Skeletal muscle tissue (tissue), 4 donors: ENCODE results near the gene HMCN1. TPM values are rescaled to one million over a fixed set of nuclear protein-coding genes. Genes with fewer than 3 reads are reported as not detected.

Experiments used
- H3K27ac ChIP-seq: one replicate; pipeline ENCODE4 v1.7.0; 2013; ENCODE audit warnings: mild to moderate bottlenecking, low read depth, low read length, inconsistent platforms
- H3K27me3 ChIP-seq, 3 donors: one replicate each; pipeline ENCODE4 v1.7.0; 2013; ENCODE audit warnings: low read length in 3 of 3; ENCODE audit not compliant: control insufficient read depth in 3 of 3, insufficient read depth in 3 of 3
- H3K36me3 ChIP-seq, 3 donors: one replicate each; pipeline ENCODE4 v1.7.0; 2013; ENCODE audit warnings: low read length in 3 of 3; ENCODE audit not compliant: control insufficient read depth in 3 of 3, insufficient read depth in 3 of 3
- H3K4me1 ChIP-seq, 3 donors: one replicate each; pipeline ENCODE4 v1.7.0; 2013; ENCODE audit warnings: low read length in 3 of 3, mild to moderate bottlenecking in 3 of 3; ENCODE audit not compliant: control insufficient read depth in 3 of 3, insufficient read depth in 3 of 3
- H3K4me3 ChIP-seq, 3 donors: one replicate each; pipeline ENCODE4 v1.7.0; 2013; ENCODE audit warnings: low read length in 3 of 3
- H3K9ac ChIP-seq, 3 donors: one replicate each; pipeline ENCODE4 v1.7.0; 2013; ENCODE audit warnings: low read length in 3 of 3, mild to moderate bottlenecking in 3 of 3, moderate library complexity in 2 of 3, low read depth in 1 of 3
- H3K9me3 ChIP-seq, 3 donors: one replicate each; pipeline ENCODE4 v1.7.0; 2013; ENCODE audit warnings: low read length in 3 of 3; ENCODE audit not compliant: control insufficient read depth in 3 of 3
- total RNA-seq: library from RNA; depleted of rRNA; stranded (reverse); fragments of >200 nt; gene quantifications from one replicate; pipeline ENCODE4 v1.2.3, GENCODE V29; 2014
- donor health status: Osteomylitis.

Gene HMCN1
- total RNA-seq, 1 donor from 2014 or later = 16.7 TPM

GRCh38 chr1:185974367-185975170 is 240.4 kb downstream of the HMCN1 start:
- Histone ChIP-seq H3K27me3 (no peaks in the 10 kb centered on the region), H3K36me3 (no peaks in the 10 kb centered on the region), H3K4me3 (no peak overlapping the region), H3K4me1 (peaks cover 0 to 2% (median 0%) of the 10 kb centered on the region in 3 donors), H3K9me3 (no peaks in the 10 kb centered on the region), H3K27ac (no peak overlapping the region), H3K9ac (no peak overlapping the region)

DNA sequence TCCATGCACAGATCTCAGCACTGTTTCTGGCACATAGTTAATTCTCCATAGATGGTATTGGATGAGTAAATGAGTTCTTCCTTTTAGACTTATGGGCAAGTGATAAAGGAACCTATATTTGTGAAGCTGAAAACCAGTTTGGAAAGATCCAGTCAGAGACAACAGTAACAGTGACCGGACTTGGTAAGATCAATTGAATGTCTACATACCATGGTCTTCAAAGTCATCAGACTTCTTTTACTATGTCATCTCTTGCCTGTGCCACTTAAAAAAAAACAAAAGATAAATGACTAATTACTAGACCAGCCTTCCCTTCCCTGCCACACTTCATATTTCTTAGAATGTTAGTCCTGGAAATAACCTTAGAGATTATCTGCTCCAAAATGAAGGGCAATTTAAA is 246.7 kb downstream of the HMCN1 start:
- H3K27me3 ChIP-seq = no peaks in the 10 kb centered on the region
- H3K4me1 ChIP-seq = peaks cover 0 to 8% (median 0%) of the 10 kb centered on the region in 3 donors
- no peaks in the 10 kb centered on the region for H3K9me3 ChIP-seq
- no peak overlapping the region for H3K27ac ChIP-seq
- no peak overlapping the region for H3K4me3 ChIP-seq
- no peaks in the 10 kb centered on the region for H3K36me3 ChIP-seq
- no peak overlapping the region for H3K9ac ChIP-seq

DNA sequence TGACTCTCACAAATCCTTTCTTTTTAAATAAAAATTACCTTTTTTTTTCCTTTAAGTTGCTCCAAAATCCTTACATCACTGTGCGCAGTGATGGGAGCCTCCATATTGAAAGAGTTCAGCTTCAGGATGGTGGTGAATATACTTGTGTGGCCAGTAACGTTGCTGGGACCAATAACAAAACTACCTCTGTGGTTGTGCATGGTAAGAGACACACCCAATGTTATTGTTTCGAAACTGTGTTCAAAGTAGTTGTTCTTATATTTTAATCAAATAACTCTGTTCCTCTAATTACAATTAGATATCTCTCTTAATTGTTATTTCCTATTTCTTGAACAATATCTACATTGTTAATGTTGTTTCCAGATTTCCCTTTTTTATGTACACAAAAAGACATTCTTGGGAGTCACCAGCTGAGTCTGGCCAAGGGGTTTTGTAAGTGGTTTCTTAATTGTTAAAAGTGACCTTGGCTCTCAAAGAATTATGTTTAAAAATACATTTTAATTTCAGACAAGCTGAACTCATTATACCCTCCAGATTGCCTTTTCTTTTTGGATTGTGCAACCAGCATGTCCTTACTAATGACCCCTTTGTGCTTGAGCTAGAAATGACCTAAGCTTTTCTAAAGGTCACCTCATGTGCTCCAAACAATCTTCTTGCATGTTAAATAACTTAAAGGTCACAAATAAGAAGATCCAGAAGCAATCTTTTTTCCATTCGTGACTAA is 250.1 kb downstream of the HMCN1 start:
- Histone ChIP-seq H3K36me3 (no peaks in the 10 kb centered on the region), H3K27ac (no peak overlapping the region), H3K9ac (no peak overlapping the region), H3K27me3 (no peaks in the 10 kb centered on the region), H3K4me3 (no peak overlapping the region), H3K9me3 (no peaks in the 10 kb centered on the region), H3K4me1 (peaks cover 0 to 8% (median 0%) of the 10 kb centered on the region in 3 donors)

- no peak overlapping the region for H3K9ac ChIP-seq
- H3K27me3 ChIP-seq = no peaks in the 10 kb centered on the region
- no peaks in the 10 kb centered on the region for H3K9me3 ChIP-seq
- no peak overlapping the region for H3K27ac ChIP-seq
- H3K4me1 ChIP-seq = peaks cover 0 to 8% (median 0%) of the 10 kb centered on the region in 3 donors
- no peaks in the 10 kb centered on the region for H3K36me3 ChIP-seq
- H3K4me3 ChIP-seq = no peak overlapping the region
Measured at GRCh38 chr1:185987611-185988321, 253.6 kb downstream of the HMCN1 start.

GRCh38 chr1:185990565-185990964 is 256.4 kb downstream of the HMCN1 start:
- Histone ChIP-seq H3K4me1 (no peaks in the 10 kb centered on the region), H3K36me3 (peaks cover 0 to 4% (median 0%) of the 10 kb centered on the region in 3 donors), H3K27me3 (no peaks in the 10 kb centered on the region), H3K9ac (no peak overlapping the region), H3K4me3 (no peak overlapping the region), H3K9me3 (no peaks in the 10 kb centered on the region), H3K27ac (no peak overlapping the region)

DNA sequence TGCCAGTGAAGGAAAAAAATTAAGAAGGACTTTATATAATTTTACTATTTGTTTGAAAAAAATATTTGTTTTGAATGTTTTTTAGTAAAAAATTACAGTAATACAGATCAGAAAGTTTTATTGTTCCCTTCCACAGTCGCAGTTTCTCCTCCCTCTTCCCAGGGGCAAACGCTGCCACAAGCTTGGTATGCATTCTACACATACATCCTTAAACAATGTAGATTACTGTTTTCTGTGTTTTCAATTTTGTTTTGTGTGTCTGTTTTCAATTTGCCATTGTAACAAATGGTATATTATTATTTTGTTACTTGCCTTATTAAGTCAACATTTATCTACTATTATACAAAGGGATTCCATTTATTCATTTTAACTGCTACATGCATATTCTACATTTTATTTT is 257.1 kb downstream of the HMCN1 start:
- Histone ChIP-seq H3K27ac (no peak overlapping the region), H3K4me1 (no peaks in the 10 kb centered on the region), H3K9ac (no peak overlapping the region), H3K36me3 (peaks cover 0 to 4% (median 0%) of the 10 kb centered on the region in 3 donors), H3K27me3 (no peaks in the 10 kb centered on the region), H3K4me3 (no peak overlapping the region), H3K9me3 (no peaks in the 10 kb centered on the region)

DNA sequence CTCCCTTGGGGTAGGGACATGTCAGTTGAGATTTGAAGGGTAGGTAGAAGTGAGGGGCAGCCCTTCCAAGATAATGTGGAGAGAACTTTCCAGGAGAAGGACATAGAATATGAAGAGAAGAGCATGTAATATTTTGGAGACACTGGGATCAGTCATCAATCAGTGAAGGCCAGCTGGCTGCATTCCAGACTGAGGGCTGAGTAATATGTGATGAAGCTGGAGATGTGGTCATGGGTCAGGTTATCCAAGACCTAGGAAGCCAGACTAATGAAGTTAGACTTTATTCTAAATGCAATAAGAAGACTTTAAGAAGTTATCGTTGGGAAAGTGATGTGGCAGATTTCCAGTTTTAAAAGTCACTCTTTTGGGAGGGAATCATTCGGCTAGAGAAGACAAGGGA is 262.0 kb downstream of the HMCN1 start:
- Histone ChIP-seq H3K4me1 (no peaks in the 10 kb centered on the region), H3K9ac (no peak overlapping the region), H3K36me3 (peaks cover 0 to 4% (median 0%) of the 10 kb centered on the region in 3 donors), H3K27ac (no peak overlapping the region), H3K27me3 (no peaks in the 10 kb centered on the region), H3K9me3 (no peaks in the 10 kb centered on the region), H3K4me3 (no peak overlapping the region)

DNA sequence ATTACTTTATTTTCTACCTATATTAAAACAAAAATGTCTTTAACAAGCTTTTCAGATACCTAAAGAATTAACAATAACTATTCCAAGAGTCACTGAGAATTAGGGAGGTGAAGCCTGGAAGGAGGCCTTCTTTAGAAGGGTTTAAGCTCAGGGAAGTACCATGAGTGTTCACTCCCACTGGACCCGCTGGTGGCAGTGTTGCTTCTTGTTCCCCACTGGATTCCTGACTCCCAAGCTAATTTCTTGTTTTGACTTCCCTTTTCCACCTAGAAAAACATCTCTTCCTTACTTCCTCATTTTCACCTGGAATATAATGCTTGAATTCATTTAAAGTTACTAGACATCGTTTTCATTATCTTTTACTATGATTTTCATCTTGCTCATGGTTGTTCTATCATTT is 264.2 kb downstream of the HMCN1 start:
- H3K9me3 ChIP-seq = no peaks in the 10 kb centered on the region
- no peak overlapping the region for H3K9ac ChIP-seq
- no peak overlapping the region for H3K27ac ChIP-seq
- H3K4me3 ChIP-seq = no peak overlapping the region
- no peaks in the 10 kb centered on the region for H3K27me3 ChIP-seq
- peaks cover 0 to 4% (median 0%) of the 10 kb centered on the region in 3 donors for H3K36me3 ChIP-seq
- no peaks in the 10 kb centered on the region for H3K4me1 ChIP-seq

DNA sequence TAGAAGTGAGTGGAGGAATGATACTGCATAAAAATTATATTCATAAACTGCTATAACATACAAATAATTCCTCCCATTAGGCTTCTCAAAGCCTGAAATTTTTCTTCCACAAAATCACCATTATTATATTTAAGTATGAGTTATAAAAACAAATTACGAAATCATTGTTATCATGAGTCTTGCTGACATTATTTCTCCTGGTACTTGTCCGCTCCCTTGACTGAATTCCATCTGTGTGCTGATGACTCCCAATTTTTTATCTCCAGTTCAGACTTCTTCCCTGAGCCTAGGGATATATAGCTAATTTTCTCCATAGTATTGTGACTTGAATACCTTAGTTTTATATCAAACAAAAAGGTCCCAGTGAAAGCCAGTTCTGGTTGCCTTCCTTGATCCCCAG is 268.2 kb downstream of the HMCN1 start:
- Histone ChIP-seq H3K36me3 (peaks cover 0 to 2% (median 0%) of the 10 kb centered on the region in 3 donors), H3K27me3 (no peaks in the 10 kb centered on the region), H3K9me3 (no peaks in the 10 kb centered on the region), H3K27ac (no peak overlapping the region), H3K9ac (no peak overlapping the region), H3K4me3 (no peak overlapping the region), H3K4me1 (no peaks in the 10 kb centered on the region)
